HepG2 (cell line): Measurements from ENCODE around the gene SLC43A1. TPM values are rescaled to one million over a fixed set of nuclear protein-coding genes. Genes with fewer than 3 reads are reported as not detected.
A peak's percentile ranks its signal among the peaks of the same experiment; 100 is the strongest.

Experiments used
- CAMTA2 ChIP-seq: sonication (generic); formaldehyde crosslinking; IDR thresholded peaks from 2 replicates; pipeline ENCODE4 v1.4.0; 2020; ENCODE audit warnings: mild to moderate bottlenecking, missing genetic modification reagents, borderline replicate concordance
- DMAP1 ChIP-seq: IDR thresholded peaks from 2 replicates; pipeline ENCODE4 v1.6.1; 2016
- ERF ChIP-seq: IDR thresholded peaks from 2 replicates; pipeline ENCODE4 v1.6.1; 2018; ENCODE audit warnings: missing biosample characterization, missing genetic modification reagents
- KAT8 ChIP-seq: IDR thresholded peaks from 2 replicates; pipeline ENCODE4 v1.6.1; 2016; ENCODE audit warnings: missing genetic modification reagents, missing compliant biosample characterization
- KMT2A ChIP-seq: sonication (generic); formaldehyde crosslinking; IDR thresholded peaks from 2 replicates; pipeline ENCODE4 v1.4.0; 2020; ENCODE audit warnings: missing genetic modification reagents
- NONO ChIP-seq, 2 experiments: fragments of 450-650 bp in 1 of 2; sonication (generic) in 1 of 2; formaldehyde crosslinking in 1 of 2; IDR thresholded peaks in 1 of 2; conservative IDR thresholded peaks in 1 of 2; 2 replicates each; pipeline versions ENCODE4 v1.6.1 to v1.8.0; 2017 to 2022; ENCODE audit warnings: mild to moderate bottlenecking in 1 of 2, missing genetic modification reagents in 1 of 2, moderate library complexity in 1 of 2
- RFXANK ChIP-seq: IDR thresholded peaks from 2 replicates; pipeline ENCODE4 v1.6.1; 2016
- SNAI1 ChIP-seq: sonication (generic); formaldehyde crosslinking; IDR thresholded peaks from 2 replicates; pipeline ENCODE4 v1.5.0; 2020; ENCODE audit warnings: mild to moderate bottlenecking, missing genetic modification reagents, borderline replicate concordance
- THAP11 ChIP-seq: IDR thresholded peaks from 2 replicates; pipeline ENCODE4 v1.6.1; 2016; ENCODE audit warnings: missing biosample characterization, missing genetic modification reagents
- ZNF230 ChIP-seq: sonication (generic); formaldehyde crosslinking; IDR thresholded peaks from 2 replicates; pipeline ENCODE4 v1.4.0; 2020; ENCODE audit warnings: mild to moderate bottlenecking, missing genetic modification reagents
- ZNF552 ChIP-seq: sonication (generic); formaldehyde crosslinking; IDR thresholded peaks from 2 replicates; pipeline ENCODE4 v1.9.0; 2022; ENCODE audit warnings: missing genetic modification reagents, mild to moderate bottlenecking, borderline replicate concordance
- ZNF580 ChIP-seq: IDR thresholded peaks from 2 replicates; pipeline ENCODE4 v1.6.1; 2016; ENCODE audit warnings: low read depth, borderline replicate concordance
- ZNF75D ChIP-seq: sonication (generic); formaldehyde crosslinking; IDR thresholded peaks from 2 replicates; pipeline ENCODE4 v1.8.1; 2023; ENCODE audit warnings: missing genetic modification reagents, mild to moderate bottlenecking, borderline replicate concordance
- ZSCAN30 ChIP-seq: sonication (generic); formaldehyde crosslinking; IDR thresholded peaks from 2 replicates; pipeline ENCODE4 v1.5.0; 2020; ENCODE audit warnings: mild to moderate bottlenecking, missing genetic modification reagents
- polyA plus RNA-seq, 8 experiments: library from polyadenylated mRNA; depleted of rRNA in 3 of 8; stranded (reverse) in 7 of 8; unstranded in 1 of 8; fragments of >200 nt; fragmentation: Illumina TruSeq in 4 of 8; extraction: Trizol in 4 of 8; gene quantifications; 2 replicates each; pipeline versions ENCODE4 v1.2.1 to v1.2.3, GENCODE V29; 2011 to 2016; ENCODE audit warnings: low read depth in 4 of 8, missing spikeins in 1 of 8, mixed read lengths in 1 of 8; ENCODE audit not compliant: insufficient read depth in 1 of 8
- total RNA-seq, 5 experiments: library from RNA; depleted of rRNA; stranded (reverse); fragments of >200 nt; fragmentation: Illumina TruSeq; extraction: Trizol; gene quantifications; 2 replicates each; pipeline ENCODE4 v1.2.3, GENCODE V29; 2016; ENCODE audit warnings: low read depth in 1 of 5
- TF ChIP-seq, protein P1 (sequence below), 2 experiments: sonication (generic) in 1 of 2; formaldehyde crosslinking in 1 of 2; IDR thresholded peaks; 2 replicates each; pipeline versions ENCODE4 v1.4.0 to v1.6.1; 2016 to 2020; ENCODE audit warnings: borderline replicate concordance in 1 of 2, low read depth in 1 of 2, mild to moderate bottlenecking in 1 of 2, missing genetic modification reagents in 1 of 2
- TF ChIP-seq, protein P2 (sequence below): sonication (generic); formaldehyde crosslinking; IDR thresholded peaks from 2 replicates; pipeline ENCODE4 v1.5.1; 2020; ENCODE audit warnings: mild to moderate bottlenecking, moderate library complexity, missing genetic modification reagents
- TF ChIP-seq, protein P3 (sequence below): sonication (generic); formaldehyde crosslinking; IDR thresholded peaks from 2 replicates; pipeline ENCODE4 v1.5.0; 2020; ENCODE audit warnings: missing genetic modification reagents
- TF ChIP-seq, protein P4 (sequence below): IDR thresholded peaks from 2 replicates; pipeline ENCODE4 v1.6.1; 2016; ENCODE audit warnings: missing compliant biosample characterization, missing genetic modification reagents, borderline replicate concordance

Gene SLC43A1
- total and polyA plus RNA-seq, 2 of the 13 experiments (the other 11 are each of a cell fraction or from before 2014, with no cell fraction given), result 72.3 to 87.6 TPM

- TF ChIP-seq, protein P1, sequence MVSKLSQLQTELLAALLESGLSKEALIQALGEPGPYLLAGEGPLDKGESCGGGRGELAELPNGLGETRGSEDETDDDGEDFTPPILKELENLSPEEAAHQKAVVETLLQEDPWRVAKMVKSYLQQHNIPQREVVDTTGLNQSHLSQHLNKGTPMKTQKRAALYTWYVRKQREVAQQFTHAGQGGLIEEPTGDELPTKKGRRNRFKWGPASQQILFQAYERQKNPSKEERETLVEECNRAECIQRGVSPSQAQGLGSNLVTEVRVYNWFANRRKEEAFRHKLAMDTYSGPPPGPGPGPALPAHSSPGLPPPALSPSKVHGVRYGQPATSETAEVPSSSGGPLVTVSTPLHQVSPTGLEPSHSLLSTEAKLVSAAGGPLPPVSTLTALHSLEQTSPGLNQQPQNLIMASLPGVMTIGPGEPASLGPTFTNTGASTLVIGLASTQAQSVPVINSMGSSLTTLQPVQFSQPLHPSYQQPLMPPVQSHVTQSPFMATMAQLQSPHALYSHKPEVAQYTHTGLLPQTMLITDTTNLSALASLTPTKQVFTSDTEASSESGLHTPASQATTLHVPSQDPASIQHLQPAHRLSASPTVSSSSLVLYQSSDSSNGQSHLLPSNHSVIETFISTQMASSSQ (IDR thresholded peaks at IDR 0.05; ENCODE audit: low read depth), result no peak
- TF ChIP-seq, protein P1 (CRISPR knock-in tag; IDR thresholded peaks at IDR 0.05; ENCODE audit: borderline replicate concordance), result peak; percentile 57; the same call in 1 of the 2 replicates
- TF ChIP-seq RFXANK (CRISPR knock-in tag) (no peak), THAP11 (no peak), ZNF552 (CRISPR knock-in tag) (0 out of 2 replicates have a peak, but pooled peaks have one; percentile 6), ZNF230 (peak; percentile 33), ERF (CRISPR knock-in tag) (peak; percentile 31; the same call in 1 of the 2 replicates), DMAP1 (CRISPR knock-in tag) (peak; percentile 96), CAMTA2 (0 out of 2 replicates have a peak, but pooled peaks have one; percentile 45), NONO (IDR thresholded peaks at IDR 0.05) (no peak), NONO (CRISPR knock-in tag; conservative IDR thresholded peaks at IDR 0.05) (peak; percentile 65), ZNF580 (peak; percentile 2; the same call in 1 of the 2 replicates), ZNF75D (no peak), KAT8 (CRISPR knock-in tag) (no peak; the same call in 1 of the 2 replicates), KMT2A (CRISPR knock-in tag) (peak; percentile 60; the same call in 1 of the 2 replicates), ZSCAN30 (CRISPR knock-in tag) (0 out of 2 replicates have a peak, but pooled peaks have one; percentile 13), SNAI1 (CRISPR knock-in tag) (peak; percentile 78; the same call in 1 of the 2 replicates)
- TF ChIP-seq, protein P2, sequence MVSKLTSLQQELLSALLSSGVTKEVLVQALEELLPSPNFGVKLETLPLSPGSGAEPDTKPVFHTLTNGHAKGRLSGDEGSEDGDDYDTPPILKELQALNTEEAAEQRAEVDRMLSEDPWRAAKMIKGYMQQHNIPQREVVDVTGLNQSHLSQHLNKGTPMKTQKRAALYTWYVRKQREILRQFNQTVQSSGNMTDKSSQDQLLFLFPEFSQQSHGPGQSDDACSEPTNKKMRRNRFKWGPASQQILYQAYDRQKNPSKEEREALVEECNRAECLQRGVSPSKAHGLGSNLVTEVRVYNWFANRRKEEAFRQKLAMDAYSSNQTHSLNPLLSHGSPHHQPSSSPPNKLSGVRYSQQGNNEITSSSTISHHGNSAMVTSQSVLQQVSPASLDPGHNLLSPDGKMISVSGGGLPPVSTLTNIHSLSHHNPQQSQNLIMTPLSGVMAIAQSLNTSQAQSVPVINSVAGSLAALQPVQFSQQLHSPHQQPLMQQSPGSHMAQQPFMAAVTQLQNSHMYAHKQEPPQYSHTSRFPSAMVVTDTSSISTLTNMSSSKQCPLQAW (CRISPR knock-in tag), result peak; percentile 60; the same call in 1 of the 2 replicates
- TF ChIP-seq, protein P3, sequence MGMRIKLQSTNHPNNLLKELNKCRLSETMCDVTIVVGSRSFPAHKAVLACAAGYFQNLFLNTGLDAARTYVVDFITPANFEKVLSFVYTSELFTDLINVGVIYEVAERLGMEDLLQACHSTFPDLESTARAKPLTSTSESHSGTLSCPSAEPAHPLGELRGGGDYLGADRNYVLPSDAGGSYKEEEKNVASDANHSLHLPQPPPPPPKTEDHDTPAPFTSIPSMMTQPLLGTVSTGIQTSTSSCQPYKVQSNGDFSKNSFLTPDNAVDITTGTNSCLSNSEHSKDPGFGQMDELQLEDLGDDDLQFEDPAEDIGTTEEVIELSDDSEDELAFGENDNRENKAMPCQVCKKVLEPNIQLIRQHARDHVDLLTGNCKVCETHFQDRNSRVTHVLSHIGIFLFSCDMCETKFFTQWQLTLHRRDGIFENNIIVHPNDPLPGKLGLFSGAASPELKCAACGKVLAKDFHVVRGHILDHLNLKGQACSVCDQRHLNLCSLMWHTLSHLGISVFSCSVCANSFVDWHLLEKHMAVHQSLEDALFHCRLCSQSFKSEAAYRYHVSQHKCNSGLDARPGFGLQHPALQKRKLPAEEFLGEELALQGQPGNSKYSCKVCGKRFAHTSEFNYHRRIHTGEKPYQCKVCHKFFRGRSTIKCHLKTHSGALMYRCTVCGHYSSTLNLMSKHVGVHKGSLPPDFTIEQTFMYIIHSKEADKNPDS (CRISPR knock-in tag), result peak; percentile 8; the same call in 1 of the 2 replicates
- TF ChIP-seq, protein P4, sequence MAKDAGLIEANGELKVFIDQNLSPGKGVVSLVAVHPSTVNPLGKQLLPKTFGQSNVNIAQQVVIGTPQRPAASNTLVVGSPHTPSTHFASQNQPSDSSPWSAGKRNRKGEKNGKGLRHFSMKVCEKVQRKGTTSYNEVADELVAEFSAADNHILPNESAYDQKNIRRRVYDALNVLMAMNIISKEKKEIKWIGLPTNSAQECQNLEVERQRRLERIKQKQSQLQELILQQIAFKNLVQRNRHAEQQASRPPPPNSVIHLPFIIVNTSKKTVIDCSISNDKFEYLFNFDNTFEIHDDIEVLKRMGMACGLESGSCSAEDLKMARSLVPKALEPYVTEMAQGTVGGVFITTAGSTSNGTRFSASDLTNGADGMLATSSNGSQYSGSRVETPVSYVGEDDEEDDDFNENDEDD (CRISPR knock-in tag), result peak; percentile 44; the same call in 1 of the 2 replicates
Observed at GRCh38 chr11:57514538-57515331, 767 bp downstream of the SLC43A1 start (continued).
